ENCODE data around the gene ABL2. TPM values are rescaled to one million over a fixed set of nuclear protein-coding genes. Genes with fewer than 3 reads are reported as not detected.

Gene ABL2
- polyA plus RNA-seq, 2 of the 4 experiments (the other 2 are of a cell fraction), result 12.4 TPM

- ATAC-seq, result no peak
- TF ChIP-seq NFE2L2 (conservative IDR thresholded peaks at IDR 0.05; ENCODE audit: low read length) (no peak), NR3C1 (IDR thresholded peaks at IDR 0.05) (no peak), MAFK (IDR thresholded peaks at IDR 0.05; ENCODE audit: partially characterized antibody) (no peak), RARB (CRISPR knock-in tag; IDR thresholded peaks at IDR 0.05) (no peak)
- Histone ChIP-seq H3K27ac (no peak overlapping the region), H3K9me3 (no peaks in the 10 kb centered on the region), H3K4me2 (no peak overlapping the region), H3K4me1 (no peaks in the 10 kb centered on the region), H3K4me3 (no peak overlapping the region)
- no peak for FAIRE-seq
- ChIA-PET POLR2A (no interaction called here), CTCF (interaction anchor here (0.6 to 1.0 kb wide), 3 partner anchors 10 to 36 kb away, joined by 3 to 5 read pairs (median 3); no protein-coding TSS in a partner anchor)
- DNase-seq (ENCODE audit: low read depth in 1 of 2, low spot score in 1 of 2), result no peak
- WGBS (ENCODE audit: missing lambda C conversion rate), result 90% methylated on average over 3 of the region's 3 CpGs
Observed at GRCh38 chr1:179115181-179115580, 114.3 kb downstream of the ABL2 start.

- ChIA-PET POLR2A (no interaction called here), CTCF (interaction anchor here (1.1 to 4.7 kb wide), 5 partner anchors 13 to 184 kb away, joined by 3 to 27 read pairs (median 3); no protein-coding TSS in a partner anchor)
- H3K4me1 ChIP-seq, result no peaks in the 10 kb centered on the region
- H3K4me3 ChIP-seq, result no peak overlapping the region
- H3K9me3 ChIP-seq, result no peaks in the 10 kb centered on the region
- TF ChIP-seq HES2 (IDR thresholded peaks at IDR 0.05) (no peak), EHMT2 (IDR thresholded peaks at IDR 0.05; ENCODE audit: low read depth) (no peak), HOXB5 (CRISPR knock-in tag; IDR thresholded peaks at IDR 0.05) (no peak), ZSCAN20 (CRISPR knock-in tag; IDR thresholded peaks at IDR 0.05) (no peak), CHD4 (IDR thresholded peaks at IDR 0.05; ENCODE audit: borderline replicate concordance) (no peak), FOSB (CRISPR knock-in tag; IDR thresholded peaks at IDR 0.05) (no peak)
- no peak overlapping the region for H3K4me2 ChIP-seq
- no peak for DNase-seq (ENCODE audit: low read depth in 1 of 2, low spot score in 1 of 2)
- H3K27ac ChIP-seq, result no peak overlapping the region
- ATAC-seq, result no peak
- FAIRE-seq, result no peak
- WGBS (ENCODE audit: missing lambda C conversion rate), result 94% methylated on average over 2 of the region's 2 CpGs
Observed at GRCh38 chr1:179108644-179109043, 120.8 kb downstream of the ABL2 start.

- no peak overlapping the region for H3K27ac ChIP-seq
- H3K9me3 ChIP-seq, result no peaks in the 10 kb centered on the region
- 85% methylated on average over 13 of the region's 15 CpGs for WGBS (ENCODE audit: missing lambda C conversion rate)
- ATAC-seq (peak; percentile 11 to 44; a peak in 3 of 6 replicates), FAIRE-seq (no peak), DNase-seq (ENCODE audit: low read depth in 1 of 2, low spot score in 1 of 2) (no peak)
- POLR2A ChIA-PET, result no interaction called here
- no peak overlapping the region for H3K4me3 ChIP-seq
- TF ChIP-seq ZNF302 (CRISPR knock-in tag; IDR thresholded peaks at IDR 0.05) (no peak), HMGXB4 (CRISPR knock-in tag; IDR thresholded peaks at IDR 0.05; ENCODE audit: borderline replicate concordance) (no peak), CHD2 (IDR thresholded peaks at IDR 0.05; ENCODE audit: low read length, partially characterized antibody) (no peak), RARB (CRISPR knock-in tag; IDR thresholded peaks at IDR 0.05) (no peak), JUN (IDR thresholded peaks at IDR 0.05) (no peak), E2F6 (IDR thresholded peaks at IDR 0.05; ENCODE audit: borderline replicate concordance, low read depth) (no peak), FOSB (CRISPR knock-in tag; IDR thresholded peaks at IDR 0.05) (no peak), RFX5 (IDR thresholded peaks at IDR 0.05) (no peak), MAZ (IDR thresholded peaks at IDR 0.05; ENCODE audit: borderline replicate concordance, low read depth, low read length) (no peak), NPAS2 (CRISPR knock-in tag; IDR thresholded peaks at IDR 0.05; ENCODE audit: borderline replicate concordance) (no peak), RNF2 (IDR thresholded peaks at IDR 0.05; ENCODE audit: borderline replicate concordance, low read depth) (no peak), NFE2L2 (conservative IDR thresholded peaks at IDR 0.05; ENCODE audit: low read length) (no peak), MAX (IDR thresholded peaks at IDR 0.05) (no peak), HDAC2 (IDR thresholded peaks at IDR 0.05) (no peak), CTCF (IDR thresholded peaks at IDR 0.05) (no peak), KDM1A (IDR thresholded peaks at IDR 0.05; ENCODE audit: low read depth) (no peak), NR3C1 (IDR thresholded peaks at IDR 0.05) (no peak)
- H3K4me1 ChIP-seq, result no peaks in the 10 kb centered on the region
- no peak overlapping the region for H3K4me2 ChIP-seq
- CTCF ChIA-PET, result interaction anchor here (0.8 to 4.7 kb wide), 7 partner anchors 10 to 185 kb away, joined by 3 to 27 read pairs (median 3); no protein-coding TSS in a partner anchor
Observed at GRCh38 chr1:179107706-179108629, 121.5 kb downstream of the ABL2 start.

Measured in A549 (cell line).